OCI-LY1 (cell line): ENCODE data around the gene PI16.

Experiments
- H2AFZ ChIP-seq: fragments of 200-600 bp; sonication (generic), shearing (Covaris generic); 2 replicates; pipeline ENCODE4 v1.6.0; 2014; ENCODE audit warnings: antibody characterized with exemption, mild to moderate bottlenecking, low read length
- H3F3A ChIP-seq: fragments of 200-600 bp; sonication (generic), shearing (Covaris generic); 2 replicates; pipeline ENCODE4 v1.6.0; 2014; ENCODE audit warnings: mild to moderate bottlenecking, antibody characterized with exemption, low read length, moderate library complexity; ENCODE audit not compliant: insufficient read depth
- H3K27ac ChIP-seq: fragments of 200-600 bp; sonication (generic); 2 replicates; pipeline ENCODE4 v1.5.1; 2014; ENCODE audit warnings: low read length, mixed run types, mild to moderate bottlenecking, low read depth; ENCODE audit not compliant: poor library complexity, severe bottlenecking
- H3K27me3 ChIP-seq: fragments of 200-600 bp; sonication (generic); 2 replicates; pipeline ENCODE4 v1.6.0; 2014; ENCODE audit warnings: antibody characterized with exemption, mild to moderate bottlenecking, low read length, moderate library complexity; ENCODE audit not compliant: insufficient read depth
- H3K36me3 ChIP-seq: fragments of 200-600 bp; sonication (generic); 2 replicates; pipeline ENCODE4 v1.6.1; 2014; ENCODE audit warnings: mild to moderate bottlenecking, antibody characterized with exemption, low read length, moderate library complexity, mixed read lengths; ENCODE audit not compliant: insufficient read depth
- H3K4me1 ChIP-seq: fragments of 200-600 bp; sonication (generic); 2 replicates; pipeline ENCODE4 v1.5.1; 2014; ENCODE audit warnings: mild to moderate bottlenecking, low read length, moderate library complexity; ENCODE audit not compliant: insufficient read depth, severe bottlenecking
- H3K4me2 ChIP-seq: fragments of 200-600 bp; sonication (generic), shearing (Covaris generic); 2 replicates; pipeline ENCODE4 v1.6.1; 2014; ENCODE audit warnings: low read length
- H3K4me3 ChIP-seq: fragments of 200-600 bp; sonication (generic); 2 replicates; pipeline ENCODE4 v1.5.1; 2014; ENCODE audit warnings: low read length, low read depth, mild to moderate bottlenecking, mixed read lengths; ENCODE audit not compliant: poor library complexity, severe bottlenecking
- H3K79me2 ChIP-seq: fragments of 200-600 bp; shearing (Covaris generic); 2 replicates; pipeline ENCODE4 v1.6.1; 2016; ENCODE audit warnings: mixed run types, low read length, mixed read lengths; ENCODE audit not compliant: insufficient read depth
- H3K9ac ChIP-seq: fragments of 200-600 bp; sonication (generic), shearing (Covaris generic); 2 replicates; pipeline ENCODE4 v1.6.1; 2014; ENCODE audit warnings: mild to moderate bottlenecking, low read length, mixed read lengths
- H3K9me2 ChIP-seq: fragments of 200-600 bp; sonication (generic), shearing (Covaris generic); 2 replicates; pipeline ENCODE4 v1.6.1; 2014; ENCODE audit warnings: low read depth, mild to moderate bottlenecking, low read length, mixed read lengths
- H3K9me3 ChIP-seq: fragments of 200-600 bp; shearing (Covaris generic); 2 replicates; pipeline ENCODE4 v1.6.1; 2014; ENCODE audit warnings: low read length, mixed read lengths
- H4K20me1 ChIP-seq: fragments of 200-600 bp; sonication (generic), shearing (Covaris generic); 2 replicates; pipeline ENCODE4 v1.6.0; 2016; ENCODE audit warnings: mild to moderate bottlenecking, low read length; ENCODE audit not compliant: insufficient read depth
- EZH2 ChIP-seq: fragments of 200-600 bp; sonication (generic), shearing (Covaris generic); IDR thresholded peaks from 2 replicates; pipeline ENCODE4 v1.8.0; 2017; ENCODE audit warnings: borderline replicate concordance, mixed run types, mild to moderate bottlenecking, antibody characterized with exemption, low read length, moderate library complexity, mixed read lengths
- TF ChIP-seq, protein P1 (sequence below): fragments of 200-600 bp; sonication (generic), shearing (Covaris generic); IDR thresholded peaks from 2 replicates; pipeline ENCODE4 v1.5.1; 2017; ENCODE audit warnings: mild to moderate bottlenecking, antibody characterized with exemption, low read length, moderate library complexity, mixed read lengths

The PI16 gene

DNA sequence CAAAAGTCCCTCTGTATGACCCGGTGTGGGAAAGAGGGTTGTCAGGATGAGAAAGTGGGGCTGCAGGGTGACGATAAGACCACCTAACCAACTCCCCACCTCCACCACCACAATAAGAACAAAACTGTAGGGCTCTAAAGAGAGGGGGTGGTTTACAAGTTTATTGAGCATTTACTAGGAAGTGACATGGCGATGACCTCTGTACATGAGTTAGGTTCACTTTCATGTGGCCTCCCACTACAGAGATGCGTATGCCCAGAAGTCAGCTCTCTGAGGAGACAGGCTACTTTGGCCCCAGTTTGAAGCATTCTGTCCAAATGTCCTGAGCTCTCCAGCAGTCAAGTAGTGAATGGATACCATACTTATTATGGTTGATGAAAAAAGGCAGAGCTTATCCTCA lies 28.7 kb upstream of the PI16 start:
- no peak for TF ChIP-seq EZH2
- TF ChIP-seq, protein P1, sequence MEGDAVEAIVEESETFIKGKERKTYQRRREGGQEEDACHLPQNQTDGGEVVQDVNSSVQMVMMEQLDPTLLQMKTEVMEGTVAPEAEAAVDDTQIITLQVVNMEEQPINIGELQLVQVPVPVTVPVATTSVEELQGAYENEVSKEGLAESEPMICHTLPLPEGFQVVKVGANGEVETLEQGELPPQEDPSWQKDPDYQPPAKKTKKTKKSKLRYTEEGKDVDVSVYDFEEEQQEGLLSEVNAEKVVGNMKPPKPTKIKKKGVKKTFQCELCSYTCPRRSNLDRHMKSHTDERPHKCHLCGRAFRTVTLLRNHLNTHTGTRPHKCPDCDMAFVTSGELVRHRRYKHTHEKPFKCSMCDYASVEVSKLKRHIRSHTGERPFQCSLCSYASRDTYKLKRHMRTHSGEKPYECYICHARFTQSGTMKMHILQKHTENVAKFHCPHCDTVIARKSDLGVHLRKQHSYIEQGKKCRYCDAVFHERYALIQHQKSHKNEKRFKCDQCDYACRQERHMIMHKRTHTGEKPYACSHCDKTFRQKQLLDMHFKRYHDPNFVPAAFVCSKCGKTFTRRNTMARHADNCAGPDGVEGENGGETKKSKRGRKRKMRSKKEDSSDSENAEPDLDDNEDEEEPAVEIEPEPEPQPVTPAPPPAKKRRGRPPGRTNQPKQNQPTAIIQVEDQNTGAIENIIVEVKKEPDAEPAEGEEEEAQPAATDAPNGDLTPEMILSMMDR: no peak
- Histone ChIP-seq H3K9me3 (no peaks in the 10 kb centered on the region), H3K4me2 (no peak overlapping the region), H2AFZ (no peak overlapping the region), H3K4me1 (no peaks in the 10 kb centered on the region), H3K79me2 (no peaks in the 10 kb centered on the region), H3K9ac (no peak overlapping the region), H3K27me3 (no peaks in the 10 kb centered on the region), H3K4me3 (no peak overlapping the region), H3K9me2 (no peaks in the 10 kb centered on the region), H3F3A (no peaks in the 10 kb centered on the region), H3K36me3 (peaks cover 28% of the 10 kb centered on the region), H3K27ac (no peak overlapping the region), H4K20me1 (no peaks in the 10 kb centered on the region)

DNA sequence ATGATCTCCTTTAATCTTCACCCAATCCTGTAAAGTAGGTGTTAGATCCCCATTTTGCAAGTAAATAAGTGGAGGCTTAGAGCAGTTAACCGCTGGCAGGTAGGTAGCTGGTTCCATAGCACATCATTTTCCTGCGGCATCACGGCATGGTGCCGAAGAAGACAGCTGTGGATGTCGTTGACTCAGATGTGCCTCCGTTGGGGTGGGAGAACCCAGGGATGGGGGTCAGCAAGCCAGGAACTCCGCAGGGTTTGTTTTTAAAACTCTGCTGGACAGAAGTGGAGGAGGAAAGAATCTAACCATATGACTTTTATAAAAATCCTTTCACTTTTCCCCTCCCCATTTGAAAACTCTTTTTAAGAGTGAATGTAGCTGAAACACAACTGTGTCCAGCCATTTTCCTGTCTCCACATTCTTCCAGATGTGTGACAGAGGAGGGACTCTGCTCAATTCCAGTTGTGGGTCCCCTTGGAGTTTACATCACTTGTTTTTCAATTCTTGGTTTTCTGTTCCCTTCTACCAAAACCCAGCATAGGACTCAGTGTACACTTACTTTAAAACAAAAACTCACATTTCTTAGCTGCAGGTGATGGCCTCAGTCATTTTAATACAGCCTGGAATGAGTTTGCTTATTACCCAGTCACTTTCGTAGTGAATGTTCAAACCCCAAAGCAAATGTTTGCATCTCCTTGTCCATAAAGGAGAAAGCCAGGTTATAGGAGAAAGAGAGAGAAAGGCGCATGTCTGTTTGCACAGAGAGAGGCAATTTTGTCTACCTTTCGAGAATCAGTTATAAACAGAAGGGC lies 27.6 kb upstream of the PI16 start:
- Histone ChIP-seq H3F3A (no peaks in the 10 kb centered on the region), H3K27me3 (no peaks in the 10 kb centered on the region), H3K9me3 (no peaks in the 10 kb centered on the region), H3K79me2 (no peaks in the 10 kb centered on the region), H4K20me1 (no peaks in the 10 kb centered on the region), H3K4me2 (no peak overlapping the region), H3K9me2 (no peaks in the 10 kb centered on the region), H3K9ac (no peak overlapping the region), H3K4me3 (no peak overlapping the region), H3K36me3 (peaks cover 22% of the 10 kb centered on the region), H3K4me1 (no peaks in the 10 kb centered on the region), H2AFZ (no peak overlapping the region), H3K27ac (no peak overlapping the region)
- no peak for TF ChIP-seq EZH2
- TF ChIP-seq, protein P1: no peak

DNA sequence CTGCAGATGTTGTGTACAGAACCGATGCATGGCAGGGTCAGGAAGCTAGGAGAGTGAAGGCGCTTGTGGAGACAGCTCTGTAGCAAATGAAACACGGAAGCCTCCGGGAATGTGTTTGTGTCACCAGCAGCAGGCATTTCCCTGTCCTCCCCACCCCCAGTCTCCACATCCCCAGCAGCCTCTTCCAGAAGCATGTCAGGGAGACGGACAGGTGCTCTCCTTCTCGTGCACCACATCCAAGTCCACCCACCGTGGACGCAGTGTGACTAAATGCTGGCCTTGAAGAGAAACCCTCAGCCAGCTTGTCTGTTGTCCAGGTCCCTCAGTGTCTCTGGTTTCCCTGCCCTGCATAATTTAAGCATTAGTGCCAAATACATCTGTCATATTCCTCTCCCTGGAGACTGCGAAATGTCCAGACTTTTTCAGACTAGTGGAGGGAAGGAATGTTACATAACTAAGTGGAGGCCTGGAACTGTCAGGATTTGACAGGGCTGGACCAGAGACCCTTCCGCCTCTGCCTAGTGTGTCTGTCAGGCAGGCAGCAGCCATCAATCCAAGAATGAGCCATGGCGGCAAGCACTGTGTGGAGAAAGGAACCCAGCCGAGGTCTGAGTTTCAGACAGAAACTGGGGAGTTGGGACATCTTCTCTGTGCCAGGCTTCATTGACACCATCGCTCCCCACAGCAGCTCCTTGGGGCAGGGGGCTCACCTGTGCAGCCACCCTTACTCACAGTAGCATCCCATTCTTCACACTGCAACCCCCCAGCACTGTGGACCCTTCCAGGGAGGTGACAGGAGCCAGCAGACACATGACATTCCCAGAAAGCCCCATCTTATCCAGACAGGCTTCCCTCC lies 26.6 kb upstream of the PI16 start:
- no peak overlapping the region for H3K9ac ChIP-seq
- no peaks in the 10 kb centered on the region for H4K20me1 ChIP-seq
- H3K4me2 ChIP-seq: no peak overlapping the region
- H3K4me1 ChIP-seq: no peaks in the 10 kb centered on the region
- H3K4me3 ChIP-seq: no peak overlapping the region
- H3K27me3 ChIP-seq: no peaks in the 10 kb centered on the region
- H3K9me3 ChIP-seq: no peaks in the 10 kb centered on the region
- TF ChIP-seq, protein P1: no peak
- TF ChIP-seq EZH2: no peak
- H3K36me3 ChIP-seq: peaks cover 18% of the 10 kb centered on the region
- H3K9me2 ChIP-seq: no peaks in the 10 kb centered on the region
- no peak overlapping the region for H2AFZ ChIP-seq
- no peak overlapping the region for H3K27ac ChIP-seq
- H3K79me2 ChIP-seq: no peaks in the 10 kb centered on the region
- no peaks in the 10 kb centered on the region for H3F3A ChIP-seq
